H1 (cell line): Measurements from ENCODE around the gene USP35.

ENCODE experiments used
- CTCF ChIP-seq, 3 experiments: IDR thresholded peaks; 1 replicate in 2 of 3; 2 replicates in 1 of 3; pipeline versions ENCODE4 v1.5.1 to v1.6.1; 2011; ENCODE audit warnings: low read length in 3 of 3, mild to moderate bottlenecking in 3 of 3, inconsistent platforms in 2 of 3, low read depth in 1 of 3, moderate library complexity in 1 of 3; ENCODE audit not compliant: insufficient read depth in 1 of 3; ENCODE audit errors: control extremely low read depth in 1 of 3
- EGR1 ChIP-seq: IDR thresholded peaks from 2 replicates; pipeline ENCODE4 v1.6.1; 2011; ENCODE audit warnings: low read depth, low read length, borderline replicate concordance

- TF ChIP-seq EGR1 (no peak), CTCF (IDR thresholded peaks at IDR 0.05; ENCODE audit: control extremely low read depth in 1 of 3, insufficient read depth in 1 of 3, low read depth in 1 of 3, low read length in 3 of 3) (no peak)
Observed at GRCh38 chr11:78193806-78194205, 5.1 kb downstream of the USP35 start.
